ENCODE measurements around the gene CPXM2. TPM values are rescaled to one million over a fixed set of nuclear protein-coding genes. Genes with fewer than 3 reads are reported as not detected.

The CPXM2 gene
- total RNA-seq, 1 experiment from 2014 or later: not detected

GRCh38 chr10:123897146-123897545 is 5.5 kb upstream of the CPXM2 start:
- Mint-ChIP-seq H3K27ac (ENCODE audit: unreplicated experiment) (no peak overlapping the region), H3K4me1 (ENCODE audit: low read depth, unreplicated experiment) (no peaks in the 10 kb centered on the region), H3K36me3 (ENCODE audit: insufficient read depth, unreplicated experiment) (no peaks in the 10 kb centered on the region), H3K27me3 (ENCODE audit: unreplicated experiment) (peaks cover 44% of the 10 kb centered on the region), H3K9me3 (ENCODE audit: low read depth, unreplicated experiment) (no peaks in the 10 kb centered on the region), H3K4me3 (ENCODE audit: low read depth, unreplicated experiment) (no peak overlapping the region)
- TF ChIP-seq, protein P1, sequence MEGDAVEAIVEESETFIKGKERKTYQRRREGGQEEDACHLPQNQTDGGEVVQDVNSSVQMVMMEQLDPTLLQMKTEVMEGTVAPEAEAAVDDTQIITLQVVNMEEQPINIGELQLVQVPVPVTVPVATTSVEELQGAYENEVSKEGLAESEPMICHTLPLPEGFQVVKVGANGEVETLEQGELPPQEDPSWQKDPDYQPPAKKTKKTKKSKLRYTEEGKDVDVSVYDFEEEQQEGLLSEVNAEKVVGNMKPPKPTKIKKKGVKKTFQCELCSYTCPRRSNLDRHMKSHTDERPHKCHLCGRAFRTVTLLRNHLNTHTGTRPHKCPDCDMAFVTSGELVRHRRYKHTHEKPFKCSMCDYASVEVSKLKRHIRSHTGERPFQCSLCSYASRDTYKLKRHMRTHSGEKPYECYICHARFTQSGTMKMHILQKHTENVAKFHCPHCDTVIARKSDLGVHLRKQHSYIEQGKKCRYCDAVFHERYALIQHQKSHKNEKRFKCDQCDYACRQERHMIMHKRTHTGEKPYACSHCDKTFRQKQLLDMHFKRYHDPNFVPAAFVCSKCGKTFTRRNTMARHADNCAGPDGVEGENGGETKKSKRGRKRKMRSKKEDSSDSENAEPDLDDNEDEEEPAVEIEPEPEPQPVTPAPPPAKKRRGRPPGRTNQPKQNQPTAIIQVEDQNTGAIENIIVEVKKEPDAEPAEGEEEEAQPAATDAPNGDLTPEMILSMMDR (IDR thresholded peaks at IDR 0.05; ENCODE audit: unreplicated experiment): no peak
- BruUV-seq (replicated peaks): no TSS peak
- DNase-seq: no peak
- CTCF ChIA-PET: no interaction called here
- intact Hi-C loops (cut with micrococcal nuclease; ENCODE audit: unreplicated experiment): no loop called here

DNA sequence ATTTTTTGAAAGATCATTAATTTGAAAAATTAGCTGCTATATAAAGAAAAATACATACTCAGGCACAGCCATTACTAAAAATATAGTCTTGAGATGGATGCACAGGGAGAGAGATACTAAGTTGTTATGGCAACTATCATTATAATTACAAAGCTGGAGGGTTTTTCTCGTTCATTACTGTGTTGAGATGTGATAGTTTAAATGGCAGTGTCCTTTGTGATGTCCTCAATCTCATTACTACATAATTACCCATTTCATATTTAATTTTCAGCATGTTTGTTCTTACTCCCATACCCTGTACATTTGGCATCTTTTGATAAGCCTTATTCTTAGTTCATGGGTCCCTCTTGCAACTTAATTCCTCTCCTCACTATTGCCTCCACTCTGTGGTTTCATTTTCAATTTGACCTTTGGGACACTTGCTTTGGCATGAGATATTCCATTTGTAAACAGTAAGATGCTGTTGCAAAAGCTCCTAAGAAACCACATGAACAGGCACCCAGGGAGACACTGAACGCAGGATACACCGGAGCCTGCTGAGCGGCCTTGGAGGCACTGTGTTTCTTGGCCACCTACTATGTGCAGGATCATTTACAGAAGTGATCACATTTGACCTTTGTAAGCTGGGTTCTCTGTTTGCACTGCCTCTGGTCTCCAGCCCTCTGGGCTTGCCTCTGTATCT is 4.8 kb upstream of the CPXM2 start:
- CTCF ChIA-PET: no interaction called here
- no peaks in the 10 kb centered on the region for H3K9me3 Mint-ChIP-seq (ENCODE audit: low read depth, unreplicated experiment)
- H3K27me3 Mint-ChIP-seq (ENCODE audit: unreplicated experiment): peaks cover 44% of the 10 kb centered on the region
- no peaks in the 10 kb centered on the region for H3K36me3 Mint-ChIP-seq (ENCODE audit: insufficient read depth, unreplicated experiment)
- no peak overlapping the region for H3K4me3 Mint-ChIP-seq (ENCODE audit: low read depth, unreplicated experiment)
- no peak for DNase-seq
- H3K4me1 Mint-ChIP-seq (ENCODE audit: low read depth, unreplicated experiment): no peaks in the 10 kb centered on the region
- TF ChIP-seq, protein P1 (IDR thresholded peaks at IDR 0.05; ENCODE audit: unreplicated experiment): no peak
- intact Hi-C loops (cut with micrococcal nuclease; ENCODE audit: unreplicated experiment): no loop called here
- no TSS peak for BruUV-seq (replicated peaks)
- H3K27ac Mint-ChIP-seq (ENCODE audit: unreplicated experiment): no peak overlapping the region

DNA sequence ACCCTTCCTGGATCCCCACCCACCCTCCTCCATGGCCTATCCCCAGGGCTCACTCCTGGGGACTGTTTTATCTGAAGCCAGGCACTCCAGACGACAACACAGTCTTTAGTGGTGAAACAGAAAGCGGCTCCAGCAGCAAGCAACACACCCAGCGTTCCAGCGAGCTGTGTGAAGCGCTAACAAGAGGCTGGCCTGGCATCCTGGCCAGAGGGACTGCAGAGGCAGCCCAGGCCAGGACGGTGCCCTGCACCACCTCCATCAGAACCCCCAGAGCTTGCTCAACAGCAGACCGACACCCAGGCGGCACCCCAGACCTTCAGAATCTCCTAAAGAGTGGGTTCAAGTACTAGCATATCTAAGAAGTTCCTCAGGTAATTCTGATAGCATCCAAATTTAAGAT is 2.0 kb upstream of the CPXM2 start:
- no peaks in the 10 kb centered on the region for H3K36me3 Mint-ChIP-seq (ENCODE audit: insufficient read depth, unreplicated experiment)
- no peaks in the 10 kb centered on the region for H3K9me3 Mint-ChIP-seq (ENCODE audit: low read depth, unreplicated experiment)
- no peak overlapping the region for H3K4me3 Mint-ChIP-seq (ENCODE audit: low read depth, unreplicated experiment)
- DNase-seq: no peak
- CTCF ChIA-PET: no interaction called here
- intact Hi-C loops (cut with micrococcal nuclease; ENCODE audit: unreplicated experiment): no loop called here
- H3K4me1 Mint-ChIP-seq (ENCODE audit: low read depth, unreplicated experiment): no peaks in the 10 kb centered on the region
- BruUV-seq (replicated peaks): no TSS peak
- TF ChIP-seq, protein P1 (IDR thresholded peaks at IDR 0.05; ENCODE audit: unreplicated experiment): no peak
- H3K27me3 Mint-ChIP-seq (ENCODE audit: unreplicated experiment): peaks cover 68% of the 10 kb centered on the region
- no peak overlapping the region for H3K27ac Mint-ChIP-seq (ENCODE audit: unreplicated experiment)

DNA sequence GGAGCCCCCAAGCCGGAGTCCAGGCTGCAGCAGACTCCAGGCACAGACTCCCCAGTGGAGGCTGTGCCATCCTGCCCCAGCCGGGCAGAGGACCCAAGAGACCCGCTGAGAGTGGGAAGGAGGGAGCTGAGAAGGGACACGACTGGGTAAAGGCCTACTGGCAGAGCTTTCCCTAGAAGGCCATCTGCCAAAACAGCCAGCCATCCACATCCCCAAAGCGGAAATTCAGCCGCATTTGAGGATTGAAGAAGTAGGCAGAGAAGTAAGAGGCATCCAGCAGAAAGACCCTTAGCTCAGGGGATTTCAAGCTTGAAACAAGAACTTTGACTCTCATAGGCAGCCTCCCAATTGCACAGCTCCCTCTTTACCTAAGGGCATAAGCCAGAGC is 857 bp downstream of the CPXM2 start:
- DNase-seq: no peak
- no peaks in the 10 kb centered on the region for H3K36me3 Mint-ChIP-seq (ENCODE audit: insufficient read depth, unreplicated experiment)
- CTCF ChIA-PET: no interaction called here
- TF ChIP-seq, protein P1 (IDR thresholded peaks at IDR 0.05; ENCODE audit: unreplicated experiment): no peak
- intact Hi-C loops (cut with micrococcal nuclease; ENCODE audit: unreplicated experiment): no loop called here
- H3K4me3 Mint-ChIP-seq (ENCODE audit: low read depth, unreplicated experiment): no peak overlapping the region
- no peak overlapping the region for H3K27ac Mint-ChIP-seq (ENCODE audit: unreplicated experiment)
- H3K27me3 Mint-ChIP-seq (ENCODE audit: unreplicated experiment): peaks cover 64% of the 10 kb centered on the region
- no peaks in the 10 kb centered on the region for H3K9me3 Mint-ChIP-seq (ENCODE audit: low read depth, unreplicated experiment)
- no TSS peak for BruUV-seq (replicated peaks)
- H3K4me1 Mint-ChIP-seq (ENCODE audit: low read depth, unreplicated experiment): no peaks in the 10 kb centered on the region

Measured in Calu3 (cell line).